ENCODE measurements around the gene MAPRE3.

Gene MAPRE3

DNA sequence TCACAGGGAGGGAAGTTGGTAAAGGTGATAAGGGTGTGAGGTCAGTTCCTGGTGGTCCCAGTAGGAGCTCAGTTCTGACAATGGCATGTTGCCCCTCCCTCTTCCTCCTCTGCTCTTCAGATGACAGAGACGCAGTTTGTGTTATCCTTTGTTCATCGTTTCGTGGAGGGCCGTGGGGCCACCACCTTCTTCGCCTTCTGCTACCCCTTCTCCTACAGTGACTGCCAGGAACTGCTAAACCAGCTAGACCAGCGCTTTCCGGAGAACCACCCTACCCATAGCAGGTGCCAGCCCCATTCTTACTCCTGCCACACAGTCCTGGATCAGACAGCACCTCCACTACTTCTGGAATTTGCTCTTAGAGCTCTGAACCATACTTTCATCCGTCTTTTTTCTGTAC is 83.3 kb downstream of the MAPRE3 start:
- TF ChIP-seq Cebpa-rat (IDR thresholded peaks at IDR 0.05), result no peak
- Histone ChIP-seq H3K27me3 (no peaks in the 10 kb centered on the region), H4K20me1 (peaks cover 0 to 5% (median 0%) of the 10 kb centered on the region in 11 experiments; a peak in 2 of 22 replicates), H3K4me1 (peaks cover 21 to 25% (median 23%) of the 10 kb centered on the region in 10 experiments), H3K27ac (no peak overlapping the region), H3K9ac (0 out of 22 replicates have a peak overlapping the region, but pooled peaks of 1 of the 11 experiments have one; percentile 5), H3K9me3 (replicated peaks in 1 of 11) (no peaks in the 10 kb centered on the region), H3K4me3 (no peak overlapping the region), H3K4me2 (no peak overlapping the region), H3K36me3 (peaks cover 38 to 60% (median 55%) of the 10 kb centered on the region in 11 experiments)

DNA sequence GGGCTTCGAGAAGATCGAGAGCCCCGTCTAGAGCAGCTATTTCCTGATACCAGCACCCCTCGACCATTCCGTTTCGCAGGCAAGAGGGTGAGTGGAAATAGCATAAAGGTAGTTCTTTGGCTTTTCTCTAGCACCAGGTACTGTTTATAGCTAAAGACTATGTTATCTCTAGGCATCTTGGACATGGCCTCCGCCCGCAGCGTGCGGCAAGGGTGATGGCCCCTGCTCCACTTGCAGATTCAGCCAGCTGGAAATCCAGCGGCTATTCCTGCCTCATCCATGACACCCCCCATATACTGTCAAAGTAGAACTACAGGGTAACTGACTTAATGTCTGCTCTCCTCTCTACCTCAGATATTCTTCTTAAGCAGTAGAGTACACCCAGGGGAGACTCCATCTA is 84.3 kb downstream of the MAPRE3 start:
- H4K20me1 ChIP-seq, result peaks cover 0 to 10% (median 0%) of the 10 kb centered on the region in 11 experiments; a peak in 5 of 22 replicates

DNA sequence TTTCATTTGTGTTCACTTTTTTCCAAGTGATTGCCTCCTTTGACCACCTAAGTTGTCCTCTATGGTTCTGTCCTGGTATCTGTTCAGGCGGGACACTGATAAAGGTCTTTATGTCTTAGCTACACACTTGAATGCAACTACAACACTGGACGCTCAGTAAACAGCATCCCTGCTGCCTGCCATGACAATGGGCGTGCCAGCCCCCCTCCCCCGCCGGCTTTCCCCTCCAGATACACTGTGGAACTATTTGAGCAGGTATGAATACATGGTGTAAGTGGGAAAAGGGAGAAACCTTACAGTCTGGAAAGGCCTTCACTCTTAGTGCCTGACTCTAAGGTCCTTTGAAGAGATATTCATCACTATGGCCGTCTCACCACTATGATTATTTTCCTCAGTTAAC is 86.7 kb downstream of the MAPRE3 start:
- H3K27ac ChIP-seq, result no peak overlapping the region
- H3K9me3 ChIP-seq (replicated peaks in 1 of 11), result no peaks in the 10 kb centered on the region
- H3K9ac ChIP-seq, result no peak overlapping the region
- TF ChIP-seq Cebpa-rat (IDR thresholded peaks at IDR 0.05), result no peak
- no peak overlapping the region for H3K4me2 ChIP-seq
- no peaks in the 10 kb centered on the region for H3K27me3 ChIP-seq
- peaks cover 6 to 18% (median 9%) of the 10 kb centered on the region in 10 experiments; a peak in 18 of 20 replicates for H3K4me1 ChIP-seq
- no peak overlapping the region for H3K4me3 ChIP-seq
- H3K36me3 ChIP-seq, result peaks cover 49 to 92% (median 83%) of the 10 kb centered on the region in 11 experiments
- H4K20me1 ChIP-seq, result peaks cover 0 to 16% (median 5%) of the 10 kb centered on the region in 11 experiments; a peak in 9 of 22 replicates

More for the DNA sequence above, 84.3 kb downstream of the MAPRE3 start:
- H3K27ac ChIP-seq, result no peak overlapping the region
- H3K36me3 ChIP-seq, result peaks cover 47 to 70% (median 64%) of the 10 kb centered on the region in 11 experiments
- no peaks in the 10 kb centered on the region for H3K27me3 ChIP-seq
- no peak overlapping the region for H3K4me3 ChIP-seq
- TF ChIP-seq Cebpa-rat (IDR thresholded peaks at IDR 0.05), result no peak
- peak overlapping the region in 2 of 11 experiments; percentile 20 to 27; a peak in 1 of 22 replicates for H3K9ac ChIP-seq
- no peaks in the 10 kb centered on the region for H3K9me3 ChIP-seq (replicated peaks in 1 of 11)
- peaks cover 11 to 16% (median 14%) of the 10 kb centered on the region in 10 experiments; a peak in 19 of 20 replicates for H3K4me1 ChIP-seq
- no peak overlapping the region for H3K4me2 ChIP-seq

DNA sequence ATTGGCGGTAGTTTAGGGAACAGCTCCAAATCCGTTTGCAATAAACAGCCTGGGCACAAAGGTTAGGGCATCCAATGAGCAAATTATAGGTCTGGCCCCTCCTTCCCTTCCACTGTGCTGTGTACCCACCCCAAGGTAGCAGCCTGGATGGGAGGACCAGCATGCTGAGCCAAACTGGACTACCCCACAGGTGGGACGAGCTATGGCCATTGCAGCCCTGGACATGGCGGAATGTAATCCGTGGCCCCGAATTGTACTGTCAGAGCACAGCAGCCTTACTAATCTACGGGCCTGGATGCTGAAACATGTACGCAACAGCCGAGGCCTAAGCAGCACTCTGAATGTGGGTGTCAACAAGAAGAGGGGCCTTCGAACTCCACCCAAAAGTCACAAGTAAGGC is 87.8 kb downstream of the MAPRE3 start:
- no peak for TF ChIP-seq Cebpa-rat (IDR thresholded peaks at IDR 0.05)
- Histone ChIP-seq H3K9ac (no peak overlapping the region), H3K36me3 (peaks cover 57 to 99% (median 89%) of the 10 kb centered on the region in 11 experiments), H3K4me1 (peaks cover 0 to 17% (median 0%) of the 10 kb centered on the region in 10 experiments; a peak in 4 of 20 replicates), H3K9me3 (replicated peaks in 1 of 11) (no peaks in the 10 kb centered on the region), H3K27ac (no peak overlapping the region), H4K20me1 (peaks cover 0 to 24% (median 8%) of the 10 kb centered on the region in 11 experiments; a peak in 9 of 22 replicates), H3K4me3 (no peak overlapping the region), H3K4me2 (no peak overlapping the region), H3K27me3 (no peaks in the 10 kb centered on the region)

DNA sequence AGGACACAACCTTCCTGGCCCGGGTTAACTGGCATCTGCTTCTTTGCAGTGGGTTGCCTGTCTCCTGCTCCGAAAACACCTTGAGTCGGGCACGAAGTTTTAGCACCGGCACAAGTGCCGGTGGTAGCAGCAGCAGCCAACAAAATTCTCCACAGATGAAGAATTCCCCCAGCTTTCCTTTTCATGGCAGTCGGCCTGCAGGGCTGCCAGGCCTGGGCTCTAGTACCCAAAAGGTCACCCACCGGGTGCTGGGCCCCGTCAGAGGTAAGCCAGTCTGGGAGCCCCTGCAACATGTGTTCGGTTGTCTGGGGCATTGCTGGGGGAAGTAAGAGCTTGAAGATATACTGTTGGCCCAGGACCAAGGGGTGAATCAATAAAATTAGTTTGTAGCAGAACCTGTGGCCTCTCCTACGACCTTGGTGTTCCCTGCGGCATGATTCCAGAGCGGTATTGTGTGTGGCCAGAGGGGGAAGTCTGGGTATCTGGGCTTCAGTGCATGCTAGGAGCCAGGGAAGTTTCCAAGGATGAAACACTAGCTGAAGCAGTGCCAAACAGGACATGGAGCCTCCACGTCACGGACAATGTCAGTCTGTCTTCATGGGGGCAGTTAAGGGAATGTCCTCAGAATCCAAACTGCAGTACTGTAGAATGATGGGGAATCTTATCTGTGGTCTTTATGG is 88.8 kb downstream of the MAPRE3 start:
- no peak for TF ChIP-seq Cebpa-rat (IDR thresholded peaks at IDR 0.05)
- Histone ChIP-seq H3K36me3 (peaks cover 56 to 97% (median 88%) of the 10 kb centered on the region in 11 experiments), H3K27me3 (no peaks in the 10 kb centered on the region), H3K27ac (no peak overlapping the region), H3K9me3 (replicated peaks in 1 of 11) (no peaks in the 10 kb centered on the region), H3K4me1 (peaks cover 0 to 18% (median 0%) of the 10 kb centered on the region in 10 experiments; a peak in 4 of 20 replicates), H3K9ac (no peak overlapping the region), H3K4me2 (no peak overlapping the region), H3K4me3 (no peak overlapping the region), H4K20me1 (peaks cover 0 to 32% (median 8%) of the 10 kb centered on the region in 11 experiments; a peak in 11 of 22 replicates)

DNA sequence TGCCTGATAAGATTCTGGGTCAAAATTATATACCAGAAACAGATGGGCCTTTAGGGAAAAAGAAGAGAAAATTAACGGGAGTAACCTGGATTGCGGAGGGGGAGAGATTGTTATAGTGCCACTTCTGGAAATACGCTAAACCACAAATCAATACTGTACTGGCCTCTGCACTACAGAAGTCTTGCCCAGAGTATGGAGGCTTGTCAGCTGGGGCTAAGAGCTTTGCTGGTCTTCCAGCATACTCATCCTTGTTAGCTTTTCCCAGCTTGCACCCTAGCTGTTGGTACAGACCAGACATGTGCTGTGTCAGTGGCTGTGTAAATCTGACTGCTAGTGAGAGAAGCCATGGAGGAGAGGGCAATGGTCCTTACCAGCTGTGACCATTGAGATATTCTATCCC is 89.9 kb downstream of the MAPRE3 start:
- H3K4me3 ChIP-seq, result no peak overlapping the region
- H3K4me2 ChIP-seq, result no peak overlapping the region
- no peak for TF ChIP-seq Cebpa-rat (IDR thresholded peaks at IDR 0.05)
- H3K36me3 ChIP-seq, result peaks cover 54 to 97% (median 86%) of the 10 kb centered on the region in 11 experiments
- H3K27ac ChIP-seq, result no peak overlapping the region
- no peaks in the 10 kb centered on the region for H3K27me3 ChIP-seq
- peaks cover 0 to 18% (median 0%) of the 10 kb centered on the region in 10 experiments; a peak in 4 of 20 replicates for H3K4me1 ChIP-seq
- no peaks in the 10 kb centered on the region for H3K9me3 ChIP-seq (replicated peaks in 1 of 11)
- peaks cover 0 to 39% (median 10%) of the 10 kb centered on the region in 11 experiments; a peak in 12 of 22 replicates for H4K20me1 ChIP-seq
- H3K9ac ChIP-seq, result no peak overlapping the region

DNA sequence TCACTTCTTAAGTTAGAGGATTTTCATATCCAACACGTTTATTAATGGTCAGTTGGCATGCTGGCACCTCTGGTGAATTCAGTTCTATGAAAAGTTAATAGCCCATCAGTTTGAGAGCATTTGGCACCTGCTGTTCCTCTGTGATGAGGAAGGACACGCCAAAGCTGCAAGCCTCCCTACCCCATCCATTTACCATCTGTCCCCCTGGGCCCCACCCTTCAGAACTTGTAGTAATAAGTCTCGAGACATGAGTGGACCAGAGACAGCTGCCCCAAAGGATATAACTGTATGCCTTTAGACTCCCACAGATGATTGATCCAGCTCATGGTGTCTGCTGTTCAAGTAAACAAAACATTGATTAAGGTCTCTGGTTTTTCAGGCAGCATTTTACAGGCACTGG is 94.7 kb downstream of the MAPRE3 start:
- no peaks in the 10 kb centered on the region for H3K9me3 ChIP-seq (replicated peaks in 1 of 11)
- no peak overlapping the region for H3K4me3 ChIP-seq
- H3K36me3 ChIP-seq, result peaks cover 59 to 97% (median 87%) of the 10 kb centered on the region in 11 experiments
- peaks cover 15 to 75% (median 50%) of the 10 kb centered on the region in 11 experiments; a peak in 19 of 22 replicates for H4K20me1 ChIP-seq
- peaks cover 18 to 38% (median 20%) of the 10 kb centered on the region in 10 experiments for H3K4me1 ChIP-seq
- H3K4me2 ChIP-seq, result no peak overlapping the region
- no peaks in the 10 kb centered on the region for H3K27me3 ChIP-seq
- TF ChIP-seq Cebpa-rat (IDR thresholded peaks at IDR 0.05), result no peak
- no peak overlapping the region for H3K27ac ChIP-seq
- no peak overlapping the region for H3K9ac ChIP-seq

DNA sequence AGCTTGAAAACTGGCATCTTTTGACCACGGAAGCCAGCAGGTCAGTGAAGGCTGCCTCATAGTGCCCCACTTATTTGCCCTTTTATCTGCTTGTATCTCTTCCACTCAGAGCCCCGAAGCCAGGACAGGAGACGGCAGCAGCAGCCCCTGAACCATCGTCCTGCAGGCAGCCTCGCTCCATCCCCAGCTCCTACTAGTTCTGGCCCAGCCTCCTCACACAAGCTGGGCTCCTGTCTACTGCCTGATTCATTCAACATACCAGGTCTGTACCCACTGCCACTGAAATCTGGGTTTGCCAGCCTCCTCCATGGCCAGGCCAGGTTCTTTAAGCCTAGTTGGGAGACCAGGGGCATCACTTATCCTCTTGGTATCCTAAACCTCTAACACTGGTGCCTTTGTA is 96.9 kb downstream of the MAPRE3 start:
- no peak overlapping the region for H3K27ac ChIP-seq
- H3K27me3 ChIP-seq, result no peaks in the 10 kb centered on the region
- no peaks in the 10 kb centered on the region for H3K9me3 ChIP-seq (replicated peaks in 1 of 11)
- peaks cover 31 to 45% (median 33%) of the 10 kb centered on the region in 10 experiments for H3K4me1 ChIP-seq
- H4K20me1 ChIP-seq, result peaks cover 15 to 68% (median 46%) of the 10 kb centered on the region in 11 experiments; a peak in 19 of 22 replicates
- peak overlapping the region in 2 of 11 experiments; percentile 8 to 34; a peak in 2 of 22 replicates for H3K9ac ChIP-seq
- H3K36me3 ChIP-seq, result peaks cover 54 to 79% (median 72%) of the 10 kb centered on the region in 11 experiments
- H3K4me3 ChIP-seq, result no peak overlapping the region
- H3K4me2 ChIP-seq, result no peak overlapping the region
- TF ChIP-seq Cebpa-rat (IDR thresholded peaks at IDR 0.05), result no peak

DNA sequence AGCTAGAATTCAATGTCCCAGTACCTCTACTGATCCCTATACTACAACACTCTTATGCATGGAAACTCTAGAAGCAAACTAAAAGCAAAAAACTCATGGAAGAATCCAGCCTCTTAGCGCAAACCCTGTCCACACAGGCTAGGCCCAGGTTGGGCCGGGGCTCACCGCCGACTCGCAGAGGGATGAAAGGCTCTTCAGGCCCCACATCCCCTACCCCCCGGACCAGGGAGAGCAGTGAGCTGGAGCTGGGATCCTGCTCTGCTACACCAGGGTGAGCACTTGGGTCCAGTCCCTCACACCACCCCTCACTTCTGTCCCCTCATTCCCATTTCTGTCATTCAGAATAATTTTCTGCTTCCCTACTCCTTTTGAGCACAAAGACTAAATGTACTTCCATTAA is 99.0 kb downstream of the MAPRE3 start:
- Histone ChIP-seq H3K4me3 (peak overlapping the region in 7 of 10 experiments; percentile 79 to 95 (median 84); a peak in 9 of 20 replicates), H3K9ac (peak overlapping the region; percentile 83 to 96 (median 89); a peak in 21 of 22 replicates), H3K4me2 (peak overlapping the region; percentile 93 to 100 (median 99)), H4K20me1 (peaks cover 15 to 60% (median 45%) of the 10 kb centered on the region in 11 experiments; a peak in 19 of 22 replicates), H3K36me3 (peaks cover 50 to 61% (median 59%) of the 10 kb centered on the region in 11 experiments), H3K27ac (peak overlapping the region in 6 of 11 experiments; percentile 10 to 93 (median 92); a peak in 6 of 22 replicates), H3K27me3 (no peaks in the 10 kb centered on the region), H3K4me1 (peaks cover 48 to 54% (median 53%) of the 10 kb centered on the region in 10 experiments), H3K9me3 (replicated peaks in 1 of 11) (no peaks in the 10 kb centered on the region)
- TF ChIP-seq Cebpa-rat (IDR thresholded peaks at IDR 0.05), result no peak

Data from BLaER1 treated with 17β-estradiol and CSF1 and Interleukin-3, amounts not matched to agents 10 nM and 100 nM (cell line).